ENCODE data around the gene CYB5RL. TPM values are rescaled to one million over a fixed set of nuclear protein-coding genes. Genes with fewer than 3 reads are reported as not detected.

CYB5RL gene
- total and polyA plus RNA-seq, 2 donors from 2014 or later = 3.9 to 8.1 TPM

DNA sequence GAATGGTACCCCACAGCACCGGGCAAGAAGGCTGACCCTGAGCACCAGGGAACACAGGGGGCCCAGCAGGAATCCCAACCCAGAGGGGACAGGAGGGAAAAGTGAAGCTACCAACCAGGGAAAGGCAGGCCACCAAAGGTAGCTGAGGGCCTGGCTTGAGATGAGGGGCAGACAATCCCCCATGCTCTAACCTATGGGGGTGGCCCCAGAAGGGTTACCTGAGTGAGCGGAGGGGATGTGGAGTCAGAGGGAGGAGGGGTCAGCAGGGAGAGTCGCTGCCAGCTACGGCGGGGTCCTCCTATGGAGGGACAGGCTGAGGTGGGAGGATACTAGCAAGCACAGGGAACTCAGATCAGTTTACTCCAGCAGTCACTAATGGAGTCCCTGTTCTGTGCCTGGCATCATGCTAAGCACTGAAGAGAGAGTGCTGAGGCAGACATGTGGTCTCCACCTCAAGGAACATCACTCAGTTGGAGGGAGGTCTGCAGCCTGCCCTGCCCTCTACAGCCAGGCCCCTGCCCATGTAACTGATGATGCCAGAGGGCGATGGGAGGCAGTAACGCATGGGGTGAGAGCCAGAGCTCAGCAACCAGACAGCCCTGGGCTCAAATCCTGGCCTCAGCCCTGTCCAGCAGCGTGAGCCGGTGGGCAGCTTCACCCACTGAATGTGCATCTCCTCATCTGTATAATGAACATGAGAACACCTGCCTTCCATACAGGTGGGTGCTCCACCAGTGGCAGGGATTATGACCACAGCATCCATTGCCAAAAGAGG, 21.3 kb downstream of the CYB5RL start:
- intact Hi-C loops (cut with DNase I) = no loop called here
- Histone ChIP-seq H3K27me3 (ENCODE audit: control insufficient read depth, insufficient read depth, low read length) (no peaks in the 10 kb centered on the region), H3K27ac (ENCODE audit: low read depth in 2 of 2, low read length in 2 of 2) (no peak overlapping the region), H3K36me3 (ENCODE audit: control insufficient read depth in 2 of 3, insufficient read depth in 3 of 3, low read length in 3 of 3) (peaks cover 0 to 5% (median 0%) of the 10 kb centered on the region in 3 donors), H3K4me3 (ENCODE audit: low read length in 3 of 3) (no peak overlapping the region), H3K9ac (ENCODE audit: low read length in 3 of 3) (no peak overlapping the region), H3K4me1 (ENCODE audit: control insufficient read depth in 2 of 3, insufficient read depth in 2 of 3, low read depth in 1 of 3, low read length in 3 of 3) (peaks cover 0 to 6% (median 5%) of the 10 kb centered on the region in 3 donors), H3K9me3 (ENCODE audit: control insufficient read depth in 2 of 3, insufficient read depth in 1 of 3, low read length in 3 of 3) (no peaks in the 10 kb centered on the region)
- no peak for TF ChIP-seq CTCF (IDR thresholded peaks at IDR 0.05; ENCODE audit: borderline replicate concordance, extremely low read depth, insufficient read depth)
- DNase-seq = no peak
- no peak for FAIRE-seq

- H3K36me3 ChIP-seq (ENCODE audit: control insufficient read depth in 2 of 3, insufficient read depth in 3 of 3, low read length in 3 of 3) = peaks cover 0 to 5% (median 0%) of the 10 kb centered on the region in 3 donors
- intact Hi-C loops (cut with DNase I) = no loop called here
- H3K27me3 ChIP-seq (ENCODE audit: control insufficient read depth, insufficient read depth, low read length) = no peaks in the 10 kb centered on the region
- no peak overlapping the region for H3K9ac ChIP-seq (ENCODE audit: low read length in 3 of 3)
- H3K4me3 ChIP-seq (ENCODE audit: low read length in 3 of 3) = no peak overlapping the region
- H3K4me1 ChIP-seq (ENCODE audit: control insufficient read depth in 2 of 3, insufficient read depth in 2 of 3, low read depth in 1 of 3, low read length in 3 of 3) = peaks cover 0 to 12% (median 11%) of the 10 kb centered on the region in 3 donors
- no peaks in the 10 kb centered on the region for H3K9me3 ChIP-seq (ENCODE audit: control insufficient read depth in 2 of 3, insufficient read depth in 1 of 3, low read length in 3 of 3)
- no peak for TF ChIP-seq CTCF (IDR thresholded peaks at IDR 0.05; ENCODE audit: borderline replicate concordance, extremely low read depth, insufficient read depth)
- H3K27ac ChIP-seq (ENCODE audit: low read depth in 2 of 2, low read length in 2 of 2) = no peak overlapping the region
- no peak for FAIRE-seq
- peak in 1 of 5 donors; percentile 31 for DNase-seq
These were observed 22.1 kb downstream of the CYB5RL start for GRCh38 chr1:54177726-54178125.

DNA sequence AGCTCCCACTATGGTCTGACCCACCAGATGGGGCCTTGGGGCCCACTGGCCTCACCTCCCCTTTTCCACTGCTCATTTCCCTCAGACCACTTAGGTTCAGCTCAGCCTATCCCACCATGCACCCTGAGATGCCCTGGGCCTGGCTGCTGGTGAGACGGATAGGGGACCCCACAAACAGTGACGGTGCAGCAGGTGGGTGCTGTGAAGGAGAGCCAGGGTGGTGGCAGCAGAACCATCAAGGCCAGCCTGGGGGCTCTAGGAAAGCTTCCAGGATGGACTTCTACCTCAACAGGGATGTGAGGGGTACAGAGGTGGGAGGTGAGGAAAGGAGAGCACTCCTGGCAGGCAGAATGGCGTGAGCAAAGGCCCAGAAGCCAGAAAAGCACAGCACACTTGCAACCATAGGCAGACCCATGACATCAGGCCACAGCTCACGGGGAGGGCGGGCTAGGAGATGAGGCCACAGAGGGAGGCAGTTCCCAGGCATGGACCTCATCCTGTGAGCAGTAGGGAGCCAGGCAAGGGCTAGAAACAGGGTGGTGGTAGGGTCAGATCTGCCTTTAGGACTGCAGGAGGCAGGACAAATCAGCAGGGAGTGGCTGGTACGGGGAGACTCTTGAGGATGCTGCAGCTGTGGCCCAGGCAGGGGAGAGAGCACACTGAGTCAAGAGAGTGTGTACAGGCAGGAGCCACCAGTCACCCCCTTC, 23.1 kb downstream of the CYB5RL start:
- Histone ChIP-seq H3K4me3 (ENCODE audit: low read length in 3 of 3) (no peak overlapping the region), H3K27ac (ENCODE audit: low read depth in 2 of 2, low read length in 2 of 2) (no peak overlapping the region), H3K36me3 (ENCODE audit: control insufficient read depth in 2 of 3, insufficient read depth in 3 of 3, low read length in 3 of 3) (peaks cover 0 to 5% (median 0%) of the 10 kb centered on the region in 3 donors), H3K27me3 (ENCODE audit: control insufficient read depth, insufficient read depth, low read length) (no peaks in the 10 kb centered on the region), H3K9ac (ENCODE audit: low read length in 3 of 3) (no peak overlapping the region), H3K9me3 (ENCODE audit: control insufficient read depth in 2 of 3, insufficient read depth in 1 of 3, low read length in 3 of 3) (no peaks in the 10 kb centered on the region), H3K4me1 (ENCODE audit: control insufficient read depth in 2 of 3, insufficient read depth in 2 of 3, low read depth in 1 of 3, low read length in 3 of 3) (peaks cover 0 to 17% (median 13%) of the 10 kb centered on the region in 3 donors)
- peak in 1 of 5 donors; percentile 40 for DNase-seq
- TF ChIP-seq CTCF (IDR thresholded peaks at IDR 0.05; ENCODE audit: borderline replicate concordance, extremely low read depth, insufficient read depth) = no peak
- intact Hi-C loops (cut with DNase I) = no loop called here
- FAIRE-seq = no peak

Data from kidney (tissue), 14 donors.